Transverse colon (tissue), 4 donors: Measurements from ENCODE around the gene RBBP5. TPM values are rescaled to one million over a fixed set of nuclear protein-coding genes. Genes with fewer than 3 reads are reported as not detected.

ENCODE experiments used
- DNase-seq: peaks from one replicate; pipeline ENCODE4 v3.0.0-alpha.2; 2019
- H3K27ac ChIP-seq, 4 donors: fragments of 200-600 bp; sonication (generic); 2 replicates each; pipeline ENCODE4 v1.5.1; 2016 to 2018; ENCODE audit warnings: inconsistent platforms in 4 of 4
- H3K27me3 ChIP-seq: fragments of 200-600 bp; sonication (generic); 2 replicates; pipeline ENCODE4 v1.5.1; 2017; ENCODE audit warnings: inconsistent platforms
- H3K36me3 ChIP-seq, 4 donors: fragments of 200-600 bp; sonication (generic); 2 replicates each; pipeline ENCODE4 v1.5.1; 2017 to 2019; ENCODE audit warnings: inconsistent platforms in 4 of 4
- H3K4me1 ChIP-seq, 4 donors: fragments of 200-600 bp; sonication (generic); 2 replicates each; pipeline ENCODE4 v1.5.1; 2017 to 2020; ENCODE audit warnings: inconsistent platforms in 4 of 4
- H3K4me3 ChIP-seq, 4 donors: fragments of 200-600 bp; sonication (generic); 1 replicate in 1 of 4; 2 replicates in 3 of 4; pipeline versions ENCODE4 v1.5.1 to v1.6.1; 2017 to 2019; ENCODE audit warnings: inconsistent platforms in 4 of 4
- H3K9me3 ChIP-seq, 2 donors: fragments of 200-600 bp; sonication (generic); 2 replicates each; pipeline ENCODE4 v1.5.1; 2017 to 2019; ENCODE audit warnings: inconsistent platforms in 2 of 2
- CTCF ChIP-seq, 5 experiments: fragments of 200-600 bp in 3 of 5; fragments of 450-650 bp in 2 of 5; sonication (generic) in 3 of 5; IDR thresholded peaks; 1 replicate in 2 of 5; 2 replicates in 3 of 5; pipeline ENCODE4 v1.5.1; 2016 to 2017; ENCODE audit warnings: antibody characterized with exemption in 5 of 5, inconsistent platforms in 3 of 5, mild to moderate bottlenecking in 2 of 5, moderate library complexity in 1 of 5
- EP300 ChIP-seq: sonication (generic); formaldehyde crosslinking; IDR thresholded peaks from one replicate; pipeline ENCODE4 v1.6.1; 2017; ENCODE audit warnings: antibody characterized with exemption, low read depth
- POLR2A ChIP-seq: fragments of 450-650 bp; IDR thresholded peaks from one replicate; pipeline ENCODE4 v1.6.1; 2016; ENCODE audit warnings: antibody characterized with exemption, mild to moderate bottlenecking, moderate library complexity
- POLR2AphosphoS5 ChIP-seq, 3 donors: sonication (generic); formaldehyde crosslinking; IDR thresholded peaks; one replicate each; pipeline ENCODE4 v1.6.1; 2016; ENCODE audit warnings: antibody characterized with exemption in 3 of 3
- WGBS, 2 donors: methylation state at CpG; one replicate each; pipeline ENCODE4 v1.1.5; 2018; ENCODE audit warnings: low coverage in 1 of 2; 5-methylcytosine and 5-hydroxymethylcytosine counted together
- in situ Hi-C, 4 donors: fragments of 200-750 bp; cut with MboI; loops; one replicate each; pipeline versions ENCODE4 v1.15.0 to v1.15.1; 2017; ENCODE audit warnings: low sequenced_read_pairs in 3 of 4, low pct_ligation_motif_present in 1 of 4, low pct_unique_long_range_greater_than_20kb in 1 of 4
- intact Hi-C: fragments of 100-400 bp; cut with DNase I; formaldehyde crosslinking; loops from one replicate; pipeline ENCODE4 v1.15.1; 2023; ENCODE audit warnings: low total_unique reads
- total RNA-seq, 4 donors: library from RNA; depleted of rRNA; stranded (reverse); fragments of >200 nt; gene quantifications; one replicate each; pipeline ENCODE4 v1.1.0, GENCODE V29; 2016

RBBP5 gene, protein sequence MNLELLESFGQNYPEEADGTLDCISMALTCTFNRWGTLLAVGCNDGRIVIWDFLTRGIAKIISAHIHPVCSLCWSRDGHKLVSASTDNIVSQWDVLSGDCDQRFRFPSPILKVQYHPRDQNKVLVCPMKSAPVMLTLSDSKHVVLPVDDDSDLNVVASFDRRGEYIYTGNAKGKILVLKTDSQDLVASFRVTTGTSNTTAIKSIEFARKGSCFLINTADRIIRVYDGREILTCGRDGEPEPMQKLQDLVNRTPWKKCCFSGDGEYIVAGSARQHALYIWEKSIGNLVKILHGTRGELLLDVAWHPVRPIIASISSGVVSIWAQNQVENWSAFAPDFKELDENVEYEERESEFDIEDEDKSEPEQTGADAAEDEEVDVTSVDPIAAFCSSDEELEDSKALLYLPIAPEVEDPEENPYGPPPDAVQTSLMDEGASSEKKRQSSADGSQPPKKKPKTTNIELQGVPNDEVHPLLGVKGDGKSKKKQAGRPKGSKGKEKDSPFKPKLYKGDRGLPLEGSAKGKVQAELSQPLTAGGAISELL
- 10 to 100 TPM in 2 of 4 donors, 1 to 10 TPM in 2; 4.0 to 15.6 (median 10.2) TPM for total RNA-seq

- Histone ChIP-seq H3K9me3 (no peaks in the 10 kb centered on the region), H3K36me3 (no peaks in the 10 kb centered on the region), H3K27ac (peak within 1 kb of the TSS; percentile 86 to 91 (median 89)), H3K27me3 (no peaks in the 10 kb centered on the region), H3K4me1 (peaks cover 19 to 29% (median 22%) of the 10 kb centered on the region in 4 donors), H3K4me3 (peak within 1 kb of the TSS; percentile 68 to 93 (median 82))
- in situ Hi-C loops: no loop called here
- DNase-seq: peak; percentile 98
- intact Hi-C loops: no loop called here
- TF ChIP-seq EP300: no peak
- peak; percentile 47 to 70 (median 58) for TF ChIP-seq CTCF (IDR thresholded peaks at IDR 0.05)
- peak; percentile 66 to 91 (median 89) for TF ChIP-seq POLR2AphosphoS5 (IDR thresholded peaks at IDR 0.05)
- peak; percentile 86 for TF ChIP-seq POLR2A
- WGBS, 2 donors: 1% methylated on average over 44 of the region's 46 CpGs; no CpG with 5 or more reads in 1 of the 2 donors
Measured at GRCh38 chr1:205121660-205122488, at the start of gene RBBP5. TSS of gene RBBP5 (minus strand) at chr1:205121978. CDS start at chr1:205121873, 105 bp downstream.

GRCh38 chr1:205171369-205171768, 49.6 kb upstream of the RBBP5 start:
- intact Hi-C loops (no loop called here), in situ Hi-C loops (no loop called here)
- WGBS, 2 donors: 80 to 85% methylated on average over 5 of the region's 5 CpGs
- Histone ChIP-seq H3K9me3 (no peaks in the 10 kb centered on the region), H3K27ac (no peak overlapping the region), H3K4me3 (no peak overlapping the region), H3K4me1 (peaks cover 0 to 11% (median 10%) of the 10 kb centered on the region in 4 donors), H3K36me3 (peaks cover 0 to 4% (median 0%) of the 10 kb centered on the region in 4 donors), H3K27me3 (no peaks in the 10 kb centered on the region)
- no peak for DNase-seq
- TF ChIP-seq POLR2AphosphoS5 (IDR thresholded peaks at IDR 0.05) (no peak), CTCF (IDR thresholded peaks at IDR 0.05) (no peak), POLR2A (no peak), EP300 (no peak)

GRCh38 chr1:205170532-205171269, 48.9 kb upstream of the RBBP5 start:
- Histone ChIP-seq H3K9me3 (no peaks in the 10 kb centered on the region), H3K36me3 (peaks cover 0 to 4% (median 0%) of the 10 kb centered on the region in 4 donors), H3K27ac (no peak overlapping the region), H3K27me3 (no peaks in the 10 kb centered on the region), H3K4me3 (no peak overlapping the region), H3K4me1 (peaks cover 0 to 8% (median 7%) of the 10 kb centered on the region in 4 donors)
- in situ Hi-C loops: no loop called here
- WGBS, 2 donors: 89 to 99% methylated on average over 7 to 9 of the region's 9 CpGs
- intact Hi-C loops: no loop called here
- DNase-seq: no peak
- TF ChIP-seq POLR2A: no peak
- no peak for TF ChIP-seq POLR2AphosphoS5 (IDR thresholded peaks at IDR 0.05)
- no peak for TF ChIP-seq CTCF (IDR thresholded peaks at IDR 0.05)
- no peak for TF ChIP-seq EP300
